Gastroesophageal sphincter (tissue), 3 donors: Measurements from ENCODE around the gene KCNK7.

ENCODE experiments used
- CTCF ChIP-seq, 4 experiments: fragments of 200-600 bp in 2 of 4; fragments of 450-650 bp in 2 of 4; sonication (generic) in 1 of 4; IDR thresholded peaks; one replicate each; pipeline ENCODE4 v1.5.1; 2017 to 2019; ENCODE audit warnings: antibody characterized with exemption in 4 of 4, mild to moderate bottlenecking in 2 of 4, moderate library complexity in 2 of 4
- EP300 ChIP-seq: sonication (generic); formaldehyde crosslinking; IDR thresholded peaks from one replicate; pipeline ENCODE4 v1.6.1; 2017; ENCODE audit warnings: antibody characterized with exemption, mild to moderate bottlenecking
- POLR2A ChIP-seq, 2 donors: fragments of 450-650 bp; IDR thresholded peaks; one replicate each; pipeline ENCODE4 v1.6.1; 2017; ENCODE audit warnings: antibody characterized with exemption in 2 of 2, mild to moderate bottlenecking in 2 of 2, moderate library complexity in 1 of 2

- TF ChIP-seq CTCF (IDR thresholded peaks at IDR 0.05) (no peak), EP300 (no peak), POLR2A (IDR thresholded peaks at IDR 0.05) (no peak)
These were observed 48.0 kb downstream of the KCNK7 start for GRCh38 chr11:65547446-65548125.
